ENCODE data around the gene AKNA.

Gene AKNA

GRCh38 chr9:114356792-114357191 is 31.0 kb downstream of the AKNA start:
- no peak for DNase-seq

DNA sequence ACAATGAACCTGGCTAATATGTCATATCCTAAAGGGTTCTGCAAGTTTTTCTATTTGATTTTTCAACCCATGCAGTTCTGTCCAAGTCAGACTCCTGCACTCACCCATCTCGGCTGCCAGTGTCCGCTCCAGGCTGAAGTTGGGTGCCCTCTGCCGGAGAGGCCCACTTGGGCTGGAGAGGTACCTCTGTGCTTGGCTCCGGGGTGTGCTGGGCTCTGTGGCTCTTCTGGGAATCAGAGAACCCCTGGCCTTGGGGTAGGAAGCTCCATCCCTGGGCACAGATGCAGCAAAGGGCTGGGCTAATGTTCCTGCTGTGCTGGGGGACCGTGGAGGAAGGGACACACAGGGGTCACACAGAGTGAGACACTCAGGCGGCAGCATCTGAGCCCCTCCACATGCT is 32.0 kb downstream of the AKNA start:
- no peak for DNase-seq

DNA sequence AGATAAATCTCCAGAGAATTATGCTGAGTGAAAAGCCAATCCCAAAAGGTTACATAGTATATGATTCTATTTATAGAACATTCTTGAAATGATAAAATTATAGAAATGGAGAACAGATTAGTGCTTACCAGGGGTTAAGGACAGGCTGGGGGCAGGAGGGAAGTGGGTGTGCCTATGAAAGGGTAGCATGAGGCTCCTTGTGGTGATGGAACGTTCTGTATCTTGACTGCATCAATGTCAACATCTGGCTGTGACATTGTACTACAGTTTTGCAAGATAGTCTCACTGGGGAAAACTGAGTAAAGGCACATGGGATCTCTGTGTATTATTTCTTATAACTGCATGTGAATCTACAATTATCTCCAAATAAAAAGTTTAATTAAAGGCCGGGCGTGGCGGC is 35.9 kb downstream of the AKNA start:
- no peak for DNase-seq

GRCh38 chr9:114350636-114351401 is 37.0 kb downstream of the AKNA start:
- DNase-seq = no peak

DNA sequence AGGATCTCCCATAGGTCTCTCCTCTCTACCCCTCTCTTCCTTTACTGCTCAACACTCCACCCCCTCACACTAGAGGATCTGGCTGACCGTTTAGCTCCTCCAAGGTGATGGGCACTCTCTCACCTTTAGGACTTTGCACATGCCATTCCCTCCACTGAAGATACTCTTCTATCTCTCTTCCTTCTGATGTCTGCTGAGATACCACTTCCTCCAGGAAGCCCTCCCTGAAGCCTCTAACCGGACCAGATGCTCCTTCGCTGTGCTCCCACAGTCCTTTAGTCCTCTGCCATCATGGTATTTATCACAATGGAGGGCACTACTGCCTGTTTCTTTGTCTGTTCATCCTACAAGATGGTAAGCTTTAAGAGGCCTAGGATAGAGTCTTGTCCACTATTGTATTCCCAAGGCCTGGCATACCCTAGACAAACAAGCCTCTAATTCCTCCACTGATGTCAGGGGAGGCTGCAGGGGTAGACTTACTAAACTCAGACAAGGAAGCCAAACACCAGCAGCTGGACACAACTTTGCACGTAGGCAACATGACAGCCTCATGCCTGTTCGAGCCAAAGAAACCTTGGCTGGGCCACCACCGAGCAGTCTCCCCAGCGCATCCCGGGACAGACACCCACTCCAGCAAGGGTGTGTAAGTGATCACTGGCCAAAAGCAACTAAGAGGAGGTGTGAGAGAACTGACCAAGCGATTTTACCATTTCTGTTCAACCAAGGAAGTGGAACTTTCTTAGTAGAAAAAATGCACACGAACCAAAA is 37.9 kb downstream of the AKNA start:
- no peak for DNase-seq

GRCh38 chr9:114348906-114349482 is 38.8 kb downstream of the AKNA start:
- no peak for DNase-seq

DNA sequence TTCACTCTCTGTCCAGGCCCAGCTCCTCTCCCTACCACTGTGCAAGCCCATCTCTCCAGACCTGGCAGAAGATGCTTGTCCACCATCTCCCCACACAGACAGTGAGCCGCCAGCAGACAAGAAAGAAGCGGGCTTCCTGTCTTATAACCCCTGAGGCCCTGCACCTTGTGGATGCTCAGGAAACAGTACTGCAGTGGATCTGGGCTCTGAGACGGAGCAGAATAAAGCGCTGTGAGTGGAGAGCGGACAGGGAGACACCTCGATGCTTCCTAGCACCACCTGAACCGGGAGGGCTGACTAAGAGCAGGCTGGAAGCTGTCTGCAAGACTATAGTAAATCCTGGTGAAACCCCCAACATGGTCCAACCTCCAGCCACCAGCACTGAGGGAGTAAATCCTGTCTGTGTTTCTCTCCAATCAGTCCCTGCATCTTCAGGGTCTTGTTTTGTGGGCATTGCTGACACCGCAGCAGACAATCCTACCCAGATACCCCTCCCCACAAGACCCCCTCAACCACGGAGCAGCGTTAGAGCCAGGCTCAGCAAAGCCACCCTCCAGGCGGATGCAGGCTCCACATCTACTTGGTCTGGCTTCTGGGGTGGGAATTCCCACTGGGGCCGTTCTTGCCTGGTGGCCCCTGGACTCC is 39.4 kb downstream of the AKNA start:
- DNase-seq = no peak

GRCh38 chr9:114347675-114348074 is 40.1 kb downstream of the AKNA start:
- DNase-seq = no peak

DNA sequence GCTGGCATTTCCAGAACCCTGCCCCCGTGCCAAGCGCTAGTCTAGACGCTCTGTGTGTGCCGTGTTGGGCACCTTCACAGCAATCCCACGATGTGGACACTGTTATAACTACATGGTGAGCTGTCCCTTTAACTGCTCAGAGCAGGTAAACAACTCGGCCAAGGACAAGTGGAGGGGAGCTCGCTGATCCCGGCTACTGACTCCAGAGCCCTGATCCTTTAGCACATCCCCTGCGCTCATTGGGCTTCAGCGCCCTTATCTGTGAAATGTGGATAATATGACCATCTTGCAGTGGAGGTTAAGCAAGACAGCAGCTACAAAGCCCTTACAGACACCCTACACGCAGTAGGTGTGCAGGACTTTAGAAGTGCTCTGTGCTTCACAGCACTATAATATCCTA is 41.6 kb downstream of the AKNA start:
- no peak for DNase-seq

DNA sequence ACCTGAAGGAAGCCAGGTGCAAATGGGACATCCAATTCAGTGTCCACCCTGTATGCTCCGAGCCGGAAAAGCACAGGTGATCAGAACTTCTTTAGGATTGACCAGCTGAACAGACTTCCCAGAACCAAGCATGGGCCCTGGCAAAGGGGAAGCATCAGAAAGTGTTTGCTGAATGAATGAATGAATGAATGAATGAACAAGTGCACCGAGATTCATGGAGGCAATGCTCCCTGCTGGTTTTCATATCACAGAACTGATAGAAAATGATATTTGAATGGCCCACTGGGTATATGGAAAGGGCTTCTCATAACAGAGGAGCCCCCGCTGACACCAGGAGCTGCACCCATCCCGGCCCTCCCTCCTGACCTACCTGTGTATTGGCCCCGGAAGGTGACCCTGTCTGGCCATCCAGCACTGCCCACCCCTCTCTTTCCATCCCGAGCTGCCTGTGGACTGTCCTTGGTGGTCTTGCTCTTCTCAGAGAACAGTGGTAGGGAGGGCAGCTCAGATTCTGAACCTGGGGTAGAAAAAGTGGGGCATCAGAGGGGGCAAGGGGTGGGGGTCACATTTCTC is 42.2 kb downstream of the AKNA start:
- no peak for DNase-seq

DNA sequence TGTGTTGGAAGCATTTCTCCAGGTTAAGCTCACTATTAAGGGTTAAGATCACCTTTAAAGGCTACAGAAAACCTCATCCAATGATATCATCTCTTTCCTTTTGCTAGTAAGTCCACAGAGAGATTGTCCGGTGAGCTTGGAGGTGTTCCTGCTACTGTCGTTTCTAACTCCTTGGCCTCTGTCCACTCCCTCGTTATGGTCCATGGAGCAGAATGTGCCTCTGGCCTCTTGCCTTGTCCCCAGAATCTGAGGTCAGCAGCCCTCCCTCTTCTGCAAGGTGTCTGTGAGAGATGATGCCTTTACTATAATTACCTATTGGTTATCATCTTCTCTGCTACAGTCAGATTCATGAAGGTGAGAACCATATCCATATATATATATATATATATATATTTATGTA is 43.1 kb downstream of the AKNA start:
- no peak for DNase-seq

GRCh38 chr9:114344188-114344566 is 43.6 kb downstream of the AKNA start:
- no peak for DNase-seq

DNA sequence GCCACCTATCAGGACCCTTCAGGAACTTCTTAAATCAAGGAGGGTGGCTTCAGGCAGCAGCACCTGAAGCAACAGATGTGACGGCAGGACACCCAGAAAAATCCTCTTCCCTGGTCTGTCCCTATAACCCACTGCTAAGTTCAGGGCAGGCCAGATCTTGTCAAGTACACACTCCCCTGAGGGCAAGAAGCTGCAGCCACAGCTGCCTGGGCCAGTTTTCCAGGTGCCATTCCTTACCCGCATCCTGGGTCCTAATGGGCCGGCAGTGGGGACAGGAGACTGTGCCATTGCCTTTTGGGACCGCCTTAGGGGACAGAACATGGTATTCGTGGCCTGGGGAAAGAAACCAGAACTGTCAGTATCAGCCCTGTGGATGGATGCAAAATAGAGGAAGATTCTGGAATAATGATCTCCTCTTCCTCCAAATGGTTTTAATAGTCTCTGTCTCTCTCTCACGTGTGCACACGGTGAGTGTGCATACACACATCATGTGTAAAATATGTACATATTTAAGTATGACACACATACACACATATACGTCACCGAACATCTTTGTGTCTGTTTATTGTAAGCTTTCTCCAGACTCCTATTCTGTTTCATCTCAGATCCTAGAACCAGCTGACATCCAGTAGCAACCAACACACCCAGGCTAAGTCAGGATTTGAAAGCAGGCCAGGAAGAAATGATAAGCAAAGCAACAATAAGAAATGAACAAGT is 44.2 kb downstream of the AKNA start:
- no peak for DNase-seq

DNA sequence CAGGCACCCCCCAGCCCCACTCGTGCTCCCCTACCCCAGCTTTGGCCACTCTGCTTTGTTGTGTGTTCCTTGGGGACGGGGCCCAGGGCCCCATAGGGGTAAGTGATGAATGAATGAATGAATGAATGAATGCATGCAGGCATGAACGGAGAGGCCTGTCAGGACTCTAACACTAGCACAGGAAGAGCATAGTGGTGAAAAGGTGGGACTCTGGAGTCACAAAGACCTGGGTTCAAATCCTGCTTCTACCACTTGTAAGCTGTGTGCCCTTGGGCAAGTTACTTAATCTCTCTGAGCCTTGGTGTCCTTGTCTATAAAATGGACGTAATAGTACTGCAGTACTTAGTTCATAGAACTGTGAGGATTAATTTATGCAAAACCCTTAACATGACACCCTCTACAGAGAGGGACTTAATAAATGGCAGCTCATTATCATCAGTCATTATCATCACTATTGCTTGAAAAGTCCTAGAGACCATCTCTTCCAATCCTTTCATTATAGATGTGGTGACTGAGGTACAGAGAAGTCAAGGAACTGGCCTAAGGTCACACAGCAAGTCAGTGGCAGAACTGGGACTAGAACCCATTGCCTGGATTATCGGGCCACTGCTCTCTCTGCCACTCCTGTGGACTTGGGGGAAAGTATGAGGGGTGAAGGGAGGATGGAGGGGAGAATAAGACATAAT is 44.9 kb downstream of the AKNA start:
- no peak for DNase-seq

DNA sequence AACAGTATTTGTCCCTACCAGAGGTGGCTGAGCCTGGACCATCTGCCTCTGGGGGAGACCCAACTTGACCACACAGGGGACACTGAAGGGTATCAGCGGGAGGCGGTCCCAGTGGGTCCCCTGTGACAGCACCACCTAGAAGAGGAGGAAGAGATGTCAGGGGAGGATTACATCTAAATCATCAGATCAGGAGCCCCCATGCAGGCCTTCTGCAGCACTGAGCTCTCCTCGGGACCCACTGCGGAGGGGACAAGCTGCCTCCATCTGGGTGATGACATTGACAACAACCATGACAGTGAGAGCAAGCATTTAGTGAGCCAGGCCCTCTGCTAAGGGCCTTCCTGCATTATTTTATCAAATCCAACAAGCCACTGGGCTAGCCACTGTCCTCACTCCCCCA is 45.8 kb downstream of the AKNA start:
- no peak for DNase-seq

DNA sequence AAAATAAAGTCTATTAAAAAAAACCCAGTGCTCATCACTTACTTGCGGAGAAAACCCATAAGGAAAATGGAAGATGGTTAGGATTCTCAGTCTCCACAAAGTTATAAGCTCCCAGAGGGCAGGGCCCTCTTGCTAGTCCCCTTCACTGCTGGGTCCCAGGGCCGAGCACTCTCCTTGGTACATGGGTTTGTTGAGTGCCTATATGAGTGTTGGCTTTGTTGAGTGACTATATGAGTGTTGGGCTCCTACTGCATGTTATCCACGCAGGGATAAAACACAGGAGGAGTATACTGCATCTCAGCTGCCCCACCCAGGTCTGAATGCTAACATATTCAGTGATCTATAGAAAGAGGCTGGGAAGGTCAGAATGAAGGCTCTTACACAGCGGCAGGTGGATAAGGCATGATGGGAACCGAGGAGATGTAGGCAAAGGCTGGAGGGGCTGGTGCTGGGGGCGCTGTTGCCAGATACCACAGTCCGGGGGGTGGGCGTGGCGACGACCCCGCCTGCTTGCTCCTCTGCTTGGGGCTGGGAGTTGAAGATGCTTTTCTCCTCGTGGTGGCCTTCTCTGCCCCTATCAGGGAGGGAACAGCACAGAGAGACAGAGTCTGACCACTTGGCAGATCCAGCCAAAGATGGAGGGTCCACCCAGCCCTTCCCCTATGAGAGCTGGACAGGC is 46.5 kb downstream of the AKNA start:
- no peak for DNase-seq

DNA sequence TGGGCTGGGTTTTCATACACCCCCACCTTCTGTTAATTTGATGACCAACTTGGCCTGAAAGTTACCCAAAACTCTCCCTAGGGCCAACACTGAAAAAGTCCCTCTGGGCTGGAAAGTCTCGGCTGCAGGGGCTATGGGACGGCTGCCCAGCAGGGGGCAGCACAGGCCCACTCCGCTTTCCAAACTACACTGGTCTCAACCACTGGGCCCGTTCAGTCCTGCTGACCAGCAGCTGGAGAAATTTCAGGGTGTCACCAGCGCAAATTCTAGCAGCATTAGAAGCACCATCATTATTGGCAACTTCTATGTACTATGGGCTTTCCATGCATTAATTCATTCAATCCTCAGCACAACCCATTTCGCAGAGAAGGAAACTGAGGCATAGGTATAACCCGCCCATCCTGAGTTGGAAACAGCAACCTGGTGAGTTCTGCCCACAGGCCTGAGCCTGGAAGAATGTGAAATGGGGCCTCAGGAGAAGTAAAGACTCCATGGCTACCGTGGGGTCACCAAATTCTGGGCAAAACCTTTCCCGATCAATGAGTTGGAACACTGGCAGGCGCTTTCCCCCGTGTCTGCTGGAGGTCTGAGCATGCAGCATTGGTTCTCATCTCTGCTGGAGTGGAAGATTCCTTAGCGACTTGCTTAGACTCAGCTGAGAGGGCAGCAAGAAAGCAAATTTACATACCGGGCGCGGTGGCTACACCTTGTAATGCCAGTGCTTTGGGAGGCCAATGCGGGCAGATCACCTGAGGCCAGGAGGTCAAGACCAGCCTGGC is 48.5 kb downstream of the AKNA start:
- no peak for DNase-seq

GRCh38 chr9:114338187-114338586 is 49.6 kb downstream of the AKNA start:
- no peak for DNase-seq

- DNase-seq = no peak
These were observed 50.9 kb downstream of the AKNA start for GRCh38 chr9:114336699-114337395.

DNA sequence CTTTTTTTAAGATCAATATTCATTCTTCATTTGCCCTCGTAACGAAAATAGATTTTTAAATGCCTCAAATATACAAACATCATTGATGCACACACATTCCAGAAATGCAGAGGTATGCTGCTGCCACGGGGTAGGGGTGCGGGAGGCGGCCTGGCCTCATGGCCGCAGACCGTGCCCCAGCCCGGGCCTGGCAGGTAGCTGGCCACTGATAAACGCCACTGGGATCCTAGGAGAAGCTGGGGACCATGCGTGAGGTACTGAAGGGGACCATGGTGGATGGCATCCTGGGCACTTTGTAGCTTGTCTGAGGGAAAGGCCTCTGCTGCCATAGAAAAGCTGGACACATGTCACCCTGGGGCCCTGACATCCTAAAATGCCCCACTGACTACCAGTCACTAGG is 51.6 kb downstream of the AKNA start:
- DNase-seq = no peak

Measured in NCI-H1436 treated with DMSO at 0.1 percent for 48 hours (cell line).